H9 (cell line): ENCODE results near the gene TMEM117. TPM values are rescaled to one million over a fixed set of nuclear protein-coding genes. Genes with fewer than 3 reads are reported as not detected.

ENCODE experiments used
- DNase-seq: peaks from one replicate; pipeline ENCODE4 v3.0.0-alpha.2; 2017
- H2AFZ ChIP-seq: one replicate; pipeline ENCODE4 v1.6.1; 2013; ENCODE audit warnings: mild to moderate bottlenecking, low read length, control low read depth, moderate library complexity
- H2AK5ac ChIP-seq: 2 replicates; pipeline ENCODE4 v1.6.1; 2013; ENCODE audit warnings: low read length, control low read depth, mixed read lengths; ENCODE audit not compliant: insufficient read length
- H2BK120ac ChIP-seq: one replicate; pipeline ENCODE4 v1.6.1; 2013; ENCODE audit warnings: low read depth, mild to moderate bottlenecking, low read length, control low read depth, inconsistent platforms; ENCODE audit not compliant: poor library complexity, severe bottlenecking
- H2BK12ac ChIP-seq: 2 replicates; pipeline ENCODE4 v1.6.1; 2013; ENCODE audit warnings: low read length, control low read depth, mixed read lengths, low read depth; ENCODE audit not compliant: insufficient read length
- H2BK15ac ChIP-seq: 2 replicates; pipeline ENCODE4 v1.6.1; 2013; ENCODE audit warnings: low read depth, low read length, control low read depth
- H2BK20ac ChIP-seq: one replicate; pipeline ENCODE4 v1.6.1; 2013; ENCODE audit warnings: low read depth, mild to moderate bottlenecking, low read length, control low read depth, inconsistent platforms; ENCODE audit not compliant: poor library complexity, severe bottlenecking
- H2BK5ac ChIP-seq: 2 replicates; pipeline ENCODE4 v1.6.1; 2013; ENCODE audit warnings: low read length, control low read depth, mixed read lengths; ENCODE audit not compliant: insufficient read length
- H3K14ac ChIP-seq: 2 replicates; pipeline ENCODE4 v1.6.1; 2013; ENCODE audit warnings: low read length, control low read depth; ENCODE audit not compliant: insufficient read depth
- H3K18ac ChIP-seq: 2 replicates; pipeline ENCODE4 v1.6.1; 2013; ENCODE audit warnings: low read depth, mild to moderate bottlenecking, mixed read lengths, low read length, control low read depth; ENCODE audit not compliant: insufficient read length
- H3K23ac ChIP-seq: 2 replicates; pipeline ENCODE4 v1.6.1; 2013; ENCODE audit warnings: low read length, control low read depth, mixed read lengths, low read depth; ENCODE audit not compliant: insufficient read length
- H3K23me2 ChIP-seq: 2 replicates; pipeline ENCODE4 v1.6.1; 2013; ENCODE audit warnings: low read depth, mild to moderate bottlenecking, mixed read lengths, low read length, control low read depth; ENCODE audit not compliant: insufficient read length, poor library complexity, severe bottlenecking
- H3K27ac ChIP-seq: 2 replicates; pipeline ENCODE4 v1.5.1; 2013; ENCODE audit warnings: low read length, control low read depth, mixed read lengths, low read depth; ENCODE audit not compliant: insufficient read length
- H3K27me3 ChIP-seq: 2 replicates; pipeline ENCODE4 v1.6.1; 2013; ENCODE audit warnings: low read length, control low read depth, inconsistent platforms; ENCODE audit not compliant: insufficient read depth
- H3K4ac ChIP-seq: 2 replicates; pipeline ENCODE4 v1.6.1; 2013; ENCODE audit warnings: low read depth, mild to moderate bottlenecking, control low read depth, inconsistent platforms, low read length, moderate library complexity
- H3K4me1 ChIP-seq: 2 replicates; pipeline ENCODE4 v1.6.1; 2013; ENCODE audit warnings: low read length, control low read depth, inconsistent platforms; ENCODE audit not compliant: insufficient read depth
- H3K4me2 ChIP-seq: 2 replicates; pipeline ENCODE4 v1.6.1; 2013; ENCODE audit warnings: low read length, control low read depth, mixed read lengths; ENCODE audit not compliant: insufficient read length, insufficient read depth
- H3K56ac ChIP-seq: 2 replicates; pipeline ENCODE4 v1.6.1; 2013; ENCODE audit warnings: low read depth, mild to moderate bottlenecking, mixed read lengths, low read length, control low read depth; ENCODE audit not compliant: insufficient read length
- H3K79me1 ChIP-seq: 2 replicates; pipeline ENCODE4 v1.6.1; 2013; ENCODE audit warnings: low read depth, mild to moderate bottlenecking, moderate library complexity, low read length, control low read depth, inconsistent platforms; ENCODE audit not compliant: insufficient read depth, poor library complexity, severe bottlenecking
- H3K79me2 ChIP-seq: 2 replicates; pipeline ENCODE4 v1.6.1; 2013; ENCODE audit warnings: low read length, control low read depth, inconsistent platforms; ENCODE audit not compliant: insufficient read depth
- H3K9ac ChIP-seq: 2 replicates; pipeline ENCODE4 v1.6.1; 2013; ENCODE audit warnings: low read length, control low read depth, mixed read lengths; ENCODE audit not compliant: insufficient read length; ENCODE audit errors: extremely low read depth
- H3K9me3 ChIP-seq: one replicate; pipeline ENCODE4 v1.6.1; 2013; ENCODE audit warnings: low read depth, low read length, inconsistent platforms; ENCODE audit not compliant: control insufficient read depth
- H3T11ph ChIP-seq: one replicate; pipeline ENCODE4 v1.6.1; 2013; ENCODE audit warnings: mild to moderate bottlenecking, low read length, control low read depth, inconsistent platforms
- H4K20me1 ChIP-seq: one replicate; pipeline ENCODE4 v1.6.1; 2013; ENCODE audit not compliant: control insufficient read depth, insufficient read length, insufficient read depth
- H4K5ac ChIP-seq: 2 replicates; pipeline ENCODE4 v1.6.1; 2013; ENCODE audit warnings: low read depth, mild to moderate bottlenecking, mixed read lengths, low read length, control low read depth; ENCODE audit not compliant: insufficient read length
- H4K8ac ChIP-seq: replicated peaks from 2 replicates; pipeline ENCODE4 v1.6.1; 2013; ENCODE audit warnings: low read length, control low read depth, mixed read lengths, low read depth; ENCODE audit not compliant: insufficient read length
- H4K91ac ChIP-seq: 2 replicates; pipeline ENCODE4 v1.6.1; 2013; ENCODE audit warnings: low read depth, mild to moderate bottlenecking, moderate library complexity, mixed read lengths, low read length, control low read depth; ENCODE audit not compliant: insufficient read length
- H3K27ac Mint-ChIP-seq, 3 experiments: 2 replicates in 2 of 3; 3 replicates in 1 of 3; pipeline ENCODE4 v1.8.0; 2020 to 2021; ENCODE audit warnings: mixed read lengths in 3 of 3, mild to moderate bottlenecking in 1 of 3, moderate library complexity in 1 of 3
- H3K27me3 Mint-ChIP-seq: 2 replicates; pipeline ENCODE4 v1.8.0; 2021; ENCODE audit warnings: low read depth, mild to moderate bottlenecking, moderate library complexity, mixed read lengths
- H3K36me3 Mint-ChIP-seq, 3 experiments: 2 replicates in 2 of 3; 3 replicates in 1 of 3; pipeline ENCODE4 v1.8.0; 2020 to 2021; ENCODE audit warnings: low read depth in 3 of 3, mixed read lengths in 3 of 3; ENCODE audit not compliant: insufficient read depth in 1 of 3
- H3K4me1 Mint-ChIP-seq, 2 experiments: 2 replicates each; pipeline ENCODE4 v1.8.0; 2020; ENCODE audit warnings: mixed read lengths in 2 of 2
- H3K4me3 Mint-ChIP-seq, 2 experiments: 2 replicates in 1 of 2; 3 replicates in 1 of 2; pipeline ENCODE4 v1.8.0; 2020 to 2021; ENCODE audit warnings: mild to moderate bottlenecking in 2 of 2, mixed read lengths in 2 of 2, moderate library complexity in 1 of 2
- H3K9me3 Mint-ChIP-seq, 2 experiments: 2 replicates in 1 of 2; 3 replicates in 1 of 2; pipeline ENCODE4 v1.8.0; 2020; ENCODE audit warnings: mild to moderate bottlenecking in 2 of 2, mixed read lengths in 2 of 2, moderate library complexity in 1 of 2
- WGBS: extraction: QIAGEN DNeasy Blood & Tissue Kit; methylation state at CpG from one replicate; pipeline ENCODE4 v1.1.7; 2013; ENCODE audit warnings: missing lambda C conversion rate, low lambda C conversion rate, mixed read lengths; ENCODE audit not compliant: insufficient read length; ENCODE audit errors: extremely low coverage; 5-methylcytosine and 5-hydroxymethylcytosine counted together
- total RNA-seq: library from RNA; stranded (reverse); gene quantifications from 2 replicates; pipeline ENCODE4 v1.2.1, GENCODE V29; 2021
- TF ChIP-seq, protein P1 (sequence below): fragments of 200-600 bp; sonication (generic); conservative IDR thresholded peaks from 3 replicates; pipeline ENCODE4 v1.8.0; 2021; ENCODE audit warnings: antibody characterized with exemption, mild to moderate bottlenecking

Gene TMEM117
- total RNA-seq, 1 experiment from 2014 or later: 1.7 TPM

DNA sequence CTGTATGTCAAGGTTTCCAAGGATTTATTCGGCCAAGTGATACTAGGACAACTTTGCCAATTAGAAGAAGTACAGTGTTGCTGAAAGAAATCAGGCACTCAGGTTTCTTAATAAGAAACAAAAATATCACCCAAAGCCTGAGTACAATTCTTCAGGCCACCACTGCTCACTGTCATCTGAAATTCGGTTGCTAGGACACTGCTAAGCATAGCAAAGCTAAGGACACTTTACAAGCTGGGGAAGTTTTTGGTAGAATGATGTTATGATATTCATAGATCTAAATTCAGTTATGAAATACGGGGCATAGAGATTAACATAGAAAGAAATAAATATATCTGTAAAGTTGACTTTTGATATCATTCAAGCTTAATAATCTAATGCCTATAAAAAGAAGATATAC is 535.1 kb downstream of the TMEM117 start:
- Mint-ChIP-seq H3K36me3 (no peaks in the 10 kb centered on the region), H3K27me3 (no peaks in the 10 kb centered on the region), H3K9me3 (no peaks in the 10 kb centered on the region), H3K4me3 (no peak overlapping the region), H3K4me1 (peaks cover 8 to 10% of the 10 kb centered on the region in 2 experiments), H3K27ac (no peak overlapping the region)
- Histone ChIP-seq H3K79me1 (no peaks in the 10 kb centered on the region), H3K4me1 (peaks cover 2% of the 10 kb centered on the region; the same call in 1 of the 2 replicates), H3K4me2 (no peak overlapping the region), H3K27ac (no peak overlapping the region), H3K4ac (no peak overlapping the region), H3K27me3 (no peaks in the 10 kb centered on the region), H2BK15ac (no peak overlapping the region), H3T11ph (no peak overlapping the region), H2AFZ (no peak overlapping the region), H2BK120ac (no peak overlapping the region), H3K56ac (no peak overlapping the region), H3K14ac (no peak overlapping the region), H4K8ac (no peak overlapping the region), H3K23me2 (no peaks in the 10 kb centered on the region), H2BK20ac (no peak overlapping the region), H3K23ac (no peak overlapping the region), H4K5ac (no peak overlapping the region), H3K9ac (no peak overlapping the region), H2BK5ac (no peak overlapping the region), H4K20me1 (no peaks in the 10 kb centered on the region), H2BK12ac (no peak overlapping the region), H4K91ac (no peak overlapping the region), H3K9me3 (no peaks in the 10 kb centered on the region), H2AK5ac (no peak overlapping the region), H3K79me2 (no peaks in the 10 kb centered on the region), H3K18ac (no peak overlapping the region)
- TF ChIP-seq, protein P1, sequence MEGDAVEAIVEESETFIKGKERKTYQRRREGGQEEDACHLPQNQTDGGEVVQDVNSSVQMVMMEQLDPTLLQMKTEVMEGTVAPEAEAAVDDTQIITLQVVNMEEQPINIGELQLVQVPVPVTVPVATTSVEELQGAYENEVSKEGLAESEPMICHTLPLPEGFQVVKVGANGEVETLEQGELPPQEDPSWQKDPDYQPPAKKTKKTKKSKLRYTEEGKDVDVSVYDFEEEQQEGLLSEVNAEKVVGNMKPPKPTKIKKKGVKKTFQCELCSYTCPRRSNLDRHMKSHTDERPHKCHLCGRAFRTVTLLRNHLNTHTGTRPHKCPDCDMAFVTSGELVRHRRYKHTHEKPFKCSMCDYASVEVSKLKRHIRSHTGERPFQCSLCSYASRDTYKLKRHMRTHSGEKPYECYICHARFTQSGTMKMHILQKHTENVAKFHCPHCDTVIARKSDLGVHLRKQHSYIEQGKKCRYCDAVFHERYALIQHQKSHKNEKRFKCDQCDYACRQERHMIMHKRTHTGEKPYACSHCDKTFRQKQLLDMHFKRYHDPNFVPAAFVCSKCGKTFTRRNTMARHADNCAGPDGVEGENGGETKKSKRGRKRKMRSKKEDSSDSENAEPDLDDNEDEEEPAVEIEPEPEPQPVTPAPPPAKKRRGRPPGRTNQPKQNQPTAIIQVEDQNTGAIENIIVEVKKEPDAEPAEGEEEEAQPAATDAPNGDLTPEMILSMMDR: no peak
- WGBS: no CpG with 5 or more reads among the region's 3 CpGs
- no peak for DNase-seq
